DMS53 treated with DMSO at 0.1 percent for 48 hours (cell line): ENCODE data around the gene PRDM4.
"Not testable (repeated sequence)": the region's sequence is repeated elsewhere in the genome, so short reads cannot be mapped to it uniquely, and the experiment has no call there.

ENCODE experiments used
- DNase-seq: peaks from one replicate; lab custom pipeline; 2025; ENCODE audit not compliant: unreplicated experiment; lab: John Stamatoyannopoulos, UW

Gene PRDM4

DNA sequence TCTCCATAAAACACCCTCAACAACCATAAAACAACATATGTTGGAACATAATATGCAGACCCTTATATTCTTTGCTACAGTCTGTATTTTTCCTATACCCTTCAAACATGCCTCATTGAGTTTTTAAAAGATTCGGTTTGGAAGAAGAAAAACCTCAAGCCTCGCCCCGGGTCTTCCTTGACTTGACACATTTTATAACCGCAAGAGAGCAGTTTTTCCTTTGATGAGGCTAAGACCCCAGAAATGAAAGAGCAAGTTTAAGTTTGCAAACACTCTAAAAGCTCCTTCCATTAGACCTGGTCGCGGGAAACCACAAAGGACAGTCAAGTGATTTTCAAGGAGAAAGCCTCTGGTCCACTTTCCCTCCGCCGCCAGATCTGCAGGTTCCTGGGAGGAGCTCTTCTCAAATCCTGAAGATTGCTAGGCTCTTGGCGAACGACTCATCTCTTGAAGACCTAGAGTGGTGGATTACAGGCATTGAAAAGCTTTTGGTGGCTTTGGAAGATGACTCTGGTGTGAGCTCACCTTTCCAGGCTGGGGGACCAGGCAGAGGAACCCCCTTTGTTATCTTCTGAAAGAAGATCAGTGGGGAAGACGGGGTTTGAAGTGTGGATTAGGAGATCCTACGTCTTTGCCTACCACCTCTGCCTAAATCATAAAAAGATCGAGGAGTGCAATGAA, 13.6 kb upstream of the PRDM4 start, which contains the start of gene ASCL4:
Gene ASCL4 (plus strand): TSS at position 356 of the 681 bp plus-strand sequence. CDS start 515 bp downstream, outside the sequence.
- no peak for DNase-seq

DNA sequence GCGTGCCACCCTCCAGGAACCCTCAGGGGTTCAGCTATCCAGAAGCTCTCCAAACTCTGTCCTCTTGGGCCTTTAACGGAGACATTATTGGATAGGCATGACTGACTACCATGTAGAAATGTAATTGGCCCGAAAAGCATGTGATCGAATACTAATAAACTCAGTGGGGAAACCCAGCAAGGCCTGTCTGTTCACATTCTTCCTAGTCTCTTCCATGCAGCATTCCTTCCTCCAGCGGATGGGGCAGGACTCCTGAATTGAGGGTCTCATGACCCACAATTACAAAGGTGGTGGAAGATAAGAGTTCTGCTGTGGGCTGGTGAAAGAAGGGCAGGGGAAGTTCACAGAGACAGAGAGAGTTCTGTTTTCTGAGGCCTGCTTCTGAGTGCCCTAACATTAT, 6.5 kb upstream of the PRDM4 start:
- no peak for DNase-seq

DNA sequence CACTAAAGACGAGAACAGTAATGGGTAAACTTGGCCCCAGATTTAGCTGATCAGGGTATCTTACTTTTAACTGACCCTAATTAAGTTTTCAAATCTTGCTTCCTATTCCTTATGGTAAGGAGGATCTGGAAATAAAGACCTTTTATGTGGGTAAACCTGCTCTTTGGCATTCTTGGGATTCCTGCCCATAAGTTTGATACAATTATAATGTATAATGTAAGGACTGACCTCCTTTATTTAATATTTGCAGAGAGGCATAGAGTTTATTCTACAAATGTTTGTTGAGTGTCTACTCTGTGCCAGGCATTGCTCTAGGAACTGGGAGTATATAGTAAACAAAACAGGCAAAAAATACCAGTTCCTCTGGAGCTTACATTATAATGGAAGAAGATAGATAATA, 4.4 kb upstream of the PRDM4 start:
- DNase-seq = no peak

DNA sequence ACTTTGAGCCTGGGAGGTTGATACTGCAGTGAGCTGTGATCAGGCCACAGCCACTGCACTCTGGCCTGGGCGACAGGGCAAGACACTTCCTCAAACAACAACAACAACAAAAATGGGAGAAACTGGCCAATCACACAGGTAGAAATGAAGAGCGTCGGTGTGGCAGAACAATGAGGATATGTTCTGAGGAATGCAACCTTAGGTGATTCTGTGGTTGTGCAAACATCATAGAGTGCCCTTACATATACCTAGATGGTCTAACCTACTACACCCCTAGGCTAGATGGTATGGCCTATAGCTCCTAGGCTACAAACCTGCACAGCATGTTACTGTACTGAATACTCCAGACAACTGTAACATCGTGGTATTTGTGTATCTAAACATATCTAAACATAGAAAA, 3.7 kb upstream of the PRDM4 start:
- DNase-seq = no peak

DNA sequence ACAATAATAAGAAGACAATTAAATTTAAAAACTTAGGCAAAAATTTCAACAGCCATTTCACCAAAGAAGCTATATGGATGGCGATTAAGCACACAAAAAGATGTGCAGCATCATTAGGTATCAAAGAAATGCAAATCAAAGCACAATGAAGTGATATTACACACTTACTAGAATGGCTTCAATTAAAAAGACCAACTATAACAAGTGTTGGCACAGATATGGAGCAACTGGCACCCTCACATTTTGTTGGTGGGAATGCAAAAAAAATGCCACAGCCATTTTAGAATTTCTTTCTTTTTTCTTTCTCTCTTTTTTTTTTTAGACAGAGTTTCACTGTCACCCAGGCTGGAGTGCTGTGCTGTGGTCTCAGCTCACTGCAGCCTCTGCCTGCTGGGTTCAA, 1.9 kb upstream of the PRDM4 start:
- DNase-seq = no peak

DNA sequence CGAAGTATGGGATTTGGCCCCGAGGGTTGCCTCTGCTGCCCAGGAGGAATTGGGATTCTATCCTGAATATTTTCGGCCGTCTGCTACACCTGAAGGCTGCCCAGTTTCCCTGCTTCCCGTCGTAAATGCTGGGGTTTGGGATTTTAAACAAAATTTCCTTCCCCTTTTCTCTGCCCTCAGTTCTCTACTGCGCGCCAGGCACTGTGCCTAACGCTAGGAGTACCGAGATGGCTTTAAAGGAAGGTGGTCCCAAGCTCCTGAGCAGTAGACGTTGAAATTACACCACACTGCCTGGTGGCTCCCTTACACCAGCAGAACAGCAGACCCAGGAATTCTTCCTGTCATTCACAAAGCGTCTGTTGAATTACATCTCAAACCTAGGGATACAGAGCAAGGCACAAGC, 566 bp upstream of the PRDM4 start:
- DNase-seq = peak; percentile 24

DNA sequence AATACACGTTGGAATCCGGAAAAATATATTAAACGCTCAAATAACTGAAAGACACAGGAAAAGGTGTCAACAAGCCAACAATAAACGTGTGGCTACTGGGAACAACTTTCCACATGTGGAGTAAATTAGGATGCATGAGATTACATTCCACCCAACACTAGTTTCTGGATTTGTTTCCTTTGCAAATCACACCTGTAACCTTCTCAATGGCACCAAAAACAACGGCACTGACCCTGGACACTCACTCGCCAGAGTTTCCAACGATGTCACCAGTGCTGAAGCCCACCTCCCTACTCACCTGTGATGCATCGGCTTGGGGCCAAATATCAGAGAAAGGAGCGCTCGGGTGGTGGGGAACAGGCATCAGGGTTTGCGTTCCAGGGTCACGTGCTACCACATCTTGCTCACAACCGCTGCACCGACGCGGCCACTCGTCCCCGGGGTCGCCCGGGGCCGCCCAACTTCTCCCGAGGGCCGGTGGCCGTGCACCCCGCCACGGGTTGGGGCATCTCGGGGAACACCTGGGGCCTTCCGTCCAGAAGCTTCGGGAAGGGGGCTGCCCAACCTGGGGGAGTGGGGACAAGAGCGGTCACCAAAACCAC, 629 bp downstream of the PRDM4 start:
- DNase-seq = no peak

DNA sequence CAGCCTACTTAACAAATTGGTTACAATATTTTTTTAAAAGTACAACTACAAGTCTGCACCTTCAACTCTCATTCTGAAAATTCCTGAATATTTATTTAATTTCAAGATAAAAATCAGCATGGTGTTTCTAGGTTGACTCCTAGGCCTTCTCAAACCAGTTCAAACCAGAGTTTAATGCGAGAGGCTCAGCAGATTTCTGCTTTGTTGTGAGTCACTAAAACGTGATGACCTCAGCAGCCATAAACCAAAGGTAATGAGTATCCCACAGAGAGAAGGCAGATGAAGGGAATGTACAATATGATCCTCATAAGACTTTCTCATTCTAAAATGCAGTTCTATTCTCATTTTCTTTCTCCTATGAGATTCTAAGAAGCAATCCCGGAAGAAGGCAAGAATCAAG, 1.5 kb downstream of the PRDM4 start:
- peak; percentile 56 for DNase-seq

DNA sequence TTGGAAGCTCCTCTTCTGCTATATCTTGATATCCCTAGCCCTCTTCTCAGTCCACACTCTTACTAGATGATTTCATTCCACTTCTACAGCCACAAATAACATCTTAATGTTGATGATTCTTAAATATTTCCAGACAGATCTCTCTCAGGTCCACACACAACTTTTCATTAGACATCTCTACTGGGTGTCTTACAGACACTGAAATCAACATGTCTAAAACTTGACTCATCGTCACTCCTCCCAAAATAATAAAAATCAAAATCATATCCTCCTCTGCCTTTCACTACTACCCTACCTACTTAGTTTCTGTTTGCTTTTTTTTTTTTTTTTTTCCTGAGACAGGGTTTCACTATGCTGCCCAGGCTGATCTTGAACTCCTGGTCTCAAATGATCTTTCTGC, 11.9 kb downstream of the PRDM4 start:
- DNase-seq = no peak

DNA sequence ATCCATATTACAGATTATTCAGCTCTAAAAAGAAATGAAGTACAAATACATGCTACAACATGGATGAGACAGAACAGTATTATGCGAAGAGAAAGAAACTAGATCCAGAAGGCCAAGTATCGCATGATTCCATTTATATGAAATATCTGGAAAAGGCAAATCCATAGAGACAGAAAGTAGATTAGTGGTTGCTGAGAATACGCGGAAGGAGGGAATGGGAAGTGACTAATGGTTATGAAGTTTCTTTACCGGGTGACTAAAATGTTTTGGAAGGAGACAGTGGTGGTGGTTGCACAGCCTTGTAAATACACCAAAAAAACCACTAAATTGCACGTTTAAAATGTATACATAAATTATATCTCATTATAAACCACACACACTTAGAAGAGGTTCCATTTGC, 12.5 kb downstream of the PRDM4 start:
- DNase-seq = no peak

DNA sequence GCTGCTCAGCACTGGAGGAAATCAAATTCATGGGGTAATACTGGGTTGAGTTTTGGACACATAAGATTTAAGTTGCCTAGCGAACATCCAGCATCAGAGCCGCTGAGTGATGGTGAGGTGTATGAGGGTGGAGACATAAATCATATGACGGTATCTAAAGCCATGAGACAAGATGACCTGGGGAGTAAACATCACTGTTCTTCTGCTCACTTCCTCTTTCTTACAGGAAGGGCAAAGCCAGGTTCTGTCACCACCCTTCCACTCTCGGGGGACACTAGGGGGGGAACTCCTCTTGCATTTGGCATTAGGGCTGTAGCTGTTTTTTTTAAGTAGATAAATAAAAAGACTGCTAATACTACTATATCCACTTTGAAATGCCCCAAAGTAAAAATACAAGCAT, 24.0 kb downstream of the PRDM4 start:
- no peak for DNase-seq

DNA sequence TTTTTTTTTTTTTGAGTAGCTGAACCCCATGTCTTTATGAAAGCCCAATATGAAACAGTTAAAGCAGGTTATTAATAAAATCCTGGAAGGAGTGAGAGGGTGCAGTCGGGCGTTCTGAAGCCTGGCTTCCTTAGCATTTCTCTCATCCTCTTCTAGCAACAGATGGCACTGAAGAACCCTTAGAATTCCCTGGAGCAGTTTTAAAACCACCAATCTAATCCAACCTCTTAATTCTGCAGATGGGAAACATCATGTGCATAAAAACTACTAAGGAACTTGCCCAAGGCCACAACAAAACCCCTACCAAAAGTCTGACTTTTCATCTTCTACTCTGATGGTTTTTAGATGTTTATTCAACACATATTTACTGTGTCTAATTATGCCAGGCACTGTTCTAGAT, 25.2 kb downstream of the PRDM4 start:
- DNase-seq = no peak

DNA sequence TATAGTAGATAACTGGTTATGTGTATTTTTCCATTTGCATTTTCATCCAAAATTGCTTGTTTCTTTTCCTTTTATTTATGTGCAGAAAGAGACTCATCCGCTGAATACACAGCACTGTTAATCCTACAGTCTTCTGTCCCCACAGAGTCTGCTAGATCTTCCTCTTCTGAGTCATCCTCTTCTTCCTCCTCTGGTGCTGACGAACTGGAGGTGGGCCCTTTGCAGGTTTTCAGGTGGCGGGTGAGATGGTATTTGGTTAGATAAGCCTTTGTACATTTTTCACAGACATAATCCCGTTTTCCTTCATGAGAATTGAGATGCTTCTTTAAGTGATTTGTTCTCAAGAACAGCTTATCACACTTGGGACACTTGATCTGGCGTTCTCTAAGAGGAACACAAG, 26.8 kb downstream of the PRDM4 start:
- no peak for DNase-seq

DNA sequence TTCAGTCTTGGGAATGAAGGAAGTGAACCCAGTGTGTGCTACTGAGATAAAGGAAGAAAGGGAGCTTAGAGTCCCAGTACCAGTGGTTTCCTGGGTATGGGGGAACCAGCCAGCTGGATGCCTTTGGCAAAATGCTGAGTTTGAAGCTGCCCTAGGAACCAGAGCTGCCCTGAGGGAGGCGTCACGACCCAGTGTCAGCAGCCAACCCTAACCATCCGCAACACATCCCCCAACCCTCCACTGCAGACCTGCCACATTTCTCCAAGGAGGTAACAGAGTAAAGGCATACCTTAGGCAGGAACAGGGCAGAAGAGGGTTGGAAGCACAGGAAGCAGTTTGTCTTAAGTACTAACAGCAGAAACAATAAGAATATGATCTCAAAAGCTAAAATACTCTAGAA, 28.6 kb downstream of the PRDM4 start:
- no peak for DNase-seq

DNA sequence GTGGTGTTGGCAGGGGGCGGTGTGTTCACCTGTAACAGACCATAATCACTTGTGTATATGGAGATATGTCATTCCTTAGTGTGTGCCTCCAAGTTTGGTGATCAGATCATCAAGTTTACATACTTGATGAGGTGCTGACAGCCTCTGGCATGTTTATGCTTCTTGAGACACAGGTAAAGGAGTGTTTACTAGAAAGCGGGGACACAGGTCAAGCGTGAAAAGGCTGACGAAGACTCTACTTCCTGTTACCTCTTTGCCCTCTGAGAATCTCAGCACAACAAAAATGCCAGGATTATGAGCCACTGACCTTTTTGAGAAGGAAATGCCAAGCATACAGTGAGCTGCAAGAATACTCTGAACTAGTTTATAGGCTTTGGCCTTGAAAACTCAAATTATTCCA, 29.6 kb downstream of the PRDM4 start:
- DNase-seq = peak; percentile 17

DNA sequence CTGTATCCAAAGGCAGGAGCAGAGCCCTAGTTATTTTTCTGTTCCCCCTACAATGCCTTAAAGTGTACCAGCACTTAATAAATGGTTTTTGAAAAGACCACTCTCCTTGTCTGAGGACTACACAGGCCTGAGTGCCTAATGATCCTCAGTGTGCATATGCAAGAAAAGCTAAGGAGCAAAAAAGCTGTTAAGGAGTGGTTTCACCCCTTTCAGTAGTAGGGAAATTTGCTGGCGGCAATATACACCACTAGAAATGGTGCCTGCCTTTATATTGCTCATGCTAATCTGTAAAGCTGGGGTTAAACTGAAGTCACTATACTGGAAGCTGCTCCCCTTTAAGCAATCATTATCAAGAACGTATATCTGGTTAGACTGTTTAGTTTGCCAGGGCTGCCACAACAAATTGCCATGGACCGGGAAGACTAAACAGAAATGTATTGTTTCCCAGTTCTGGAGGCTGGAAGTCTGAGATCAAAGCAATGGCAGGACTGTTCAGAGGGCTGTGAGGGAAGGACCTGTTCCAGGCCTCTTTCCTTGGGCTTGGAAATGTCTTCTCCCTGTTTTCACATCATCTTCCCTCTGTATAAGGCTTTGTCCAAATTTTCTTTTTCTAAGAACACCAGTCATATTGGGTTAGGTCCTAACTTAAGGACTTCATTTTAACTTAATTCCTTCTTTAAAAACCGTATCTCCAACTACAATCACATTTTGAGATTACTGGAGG, 30.2 kb downstream of the PRDM4 start:
- DNase-seq = no peak

DNA sequence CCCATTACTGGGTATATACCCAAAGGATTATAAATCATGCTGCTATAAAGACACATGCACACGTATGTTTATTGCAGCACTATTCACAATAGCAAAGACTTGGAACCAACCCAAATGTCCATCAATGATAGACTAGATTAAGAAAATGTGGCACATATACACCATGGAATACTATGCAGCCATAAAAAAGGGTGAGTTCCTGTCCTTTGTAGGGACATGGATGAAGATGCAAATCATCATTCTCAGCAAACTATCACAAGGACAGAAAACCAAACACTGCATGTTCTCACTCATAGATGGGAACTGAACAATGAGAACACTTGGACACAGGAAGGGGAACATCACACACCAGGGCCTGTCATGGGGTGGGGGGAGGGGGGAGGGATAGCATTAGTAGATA, 33.2 kb downstream of the PRDM4 start:
- not testable (repeated sequence) for DNase-seq

DNA sequence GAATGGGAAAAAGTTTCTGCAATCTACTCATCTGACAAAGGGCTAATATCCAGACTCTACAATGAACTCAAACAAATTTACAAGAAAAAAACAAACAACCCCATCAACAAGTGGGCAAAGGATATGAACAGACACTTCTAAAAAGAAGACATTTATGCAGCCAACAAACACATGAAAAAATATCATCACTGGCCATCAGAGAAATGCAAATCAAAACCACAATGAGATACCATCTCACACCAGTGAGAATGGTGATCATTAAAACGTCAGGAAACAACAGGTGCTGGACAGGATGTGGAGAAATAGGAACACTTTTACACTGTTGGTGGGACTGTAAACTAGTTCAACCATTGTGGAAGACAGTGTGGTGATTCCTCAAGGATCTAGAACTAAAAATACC, 33.6 kb downstream of the PRDM4 start:
- not testable (repeated sequence) for DNase-seq

DNA sequence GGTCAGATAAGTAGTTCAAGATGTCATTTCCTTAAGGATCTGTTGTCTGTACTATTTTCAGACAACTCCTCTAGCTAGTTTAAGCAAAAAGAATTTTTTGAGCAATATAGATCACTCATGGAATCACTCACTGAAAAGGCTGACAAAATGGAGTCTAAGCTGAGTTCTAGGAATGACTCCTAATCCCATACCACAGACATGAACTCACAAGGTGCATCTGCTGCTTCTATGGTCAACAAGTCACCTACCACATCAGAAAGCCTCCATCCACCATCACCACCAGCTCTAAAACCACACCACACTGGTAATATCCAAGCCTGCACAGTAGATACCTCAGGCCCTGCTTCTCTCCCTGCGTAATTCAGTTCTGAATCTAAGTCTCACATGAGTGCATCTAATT, 42.3 kb downstream of the PRDM4 start:
- no peak for DNase-seq

DNA sequence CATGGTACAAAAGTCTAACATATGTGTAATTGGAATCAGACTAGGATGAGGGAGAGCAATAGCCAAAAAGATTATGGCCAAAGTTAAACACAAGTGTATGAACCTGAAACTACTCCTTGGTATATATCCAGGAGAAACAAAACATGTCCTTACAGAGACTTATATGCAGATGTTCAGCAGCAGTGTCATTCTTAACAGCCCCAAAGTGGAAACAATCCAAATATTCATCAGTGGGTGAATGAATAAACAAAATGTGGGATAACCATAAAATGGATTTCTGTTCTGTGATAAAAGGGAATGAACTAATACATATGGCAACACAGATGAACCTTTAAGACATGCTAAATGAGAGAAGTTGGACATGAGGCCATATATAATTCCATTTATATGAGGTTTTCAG, 45.2 kb downstream of the PRDM4 start:
- DNase-seq = no peak

DNA sequence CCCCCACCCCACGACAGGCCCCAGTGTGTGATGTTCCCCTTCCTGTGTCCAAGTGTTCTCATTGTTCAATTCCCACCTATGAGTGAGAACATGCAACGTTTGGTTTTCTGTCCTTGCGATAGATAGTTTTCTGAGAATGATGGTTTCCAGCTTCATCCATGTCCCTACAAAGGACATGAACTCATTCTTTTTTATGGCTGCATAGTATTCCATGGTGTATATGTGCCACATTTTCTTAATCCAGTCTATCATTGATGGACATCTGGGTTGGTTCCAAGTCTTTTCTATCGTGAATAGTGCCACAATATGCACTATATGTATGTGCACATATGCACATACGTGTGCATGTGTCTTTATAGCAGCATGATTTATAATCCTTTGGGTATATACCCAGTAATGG, 55.4 kb downstream of the PRDM4 start:
- not testable (repeated sequence) for DNase-seq

DNA sequence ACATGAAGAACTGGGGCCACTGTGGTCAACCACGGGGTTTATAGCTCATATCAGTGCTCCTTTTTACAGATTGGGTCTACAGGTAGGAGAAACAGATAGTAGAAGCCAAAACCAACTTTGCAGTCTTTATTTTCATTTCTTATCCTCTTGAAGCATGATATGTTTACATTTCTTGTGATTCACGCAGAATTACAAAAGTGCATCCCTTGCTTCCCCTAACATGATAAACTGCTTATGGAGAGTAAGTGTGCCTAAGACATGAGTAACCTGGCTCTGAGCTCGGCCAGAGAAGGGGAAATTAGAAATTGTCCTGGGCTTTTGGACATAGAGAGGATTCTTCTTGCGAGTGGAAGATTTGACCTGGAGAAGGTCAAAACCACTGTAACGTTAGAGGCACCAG, 56.9 kb downstream of the PRDM4 start:
- no peak for DNase-seq
